HepG2 (cell line): Measurements from ENCODE around the gene OXLD1. TPM values are rescaled to one million over a fixed set of nuclear protein-coding genes. Genes with fewer than 3 reads are reported as not detected.

ENCODE experiments used
- ARHGAP35 ChIP-seq: sonication (generic); formaldehyde crosslinking; IDR thresholded peaks from 2 replicates; pipeline ENCODE4 v1.9.0; 2022; ENCODE audit warnings: mild to moderate bottlenecking, inconsistent platforms, moderate library complexity, missing genetic modification reagents, borderline replicate concordance
- ATF7-NPFF ChIP-seq: sonication (generic); formaldehyde crosslinking; IDR thresholded peaks from 2 replicates; pipeline ENCODE4 v1.8.1; 2023; ENCODE audit warnings: mild to moderate bottlenecking, low read depth, missing genetic modification reagents, moderate library complexity
- GABPA ChIP-seq, 2 experiments: IDR thresholded peaks; 2 replicates each; pipeline ENCODE4 v1.6.1; 2011 to 2016; ENCODE audit warnings: low read depth in 2 of 2, low read length in 1 of 2, missing biosample characterization in 1 of 2, missing genetic modification characterization in 1 of 2
- HOXA3 ChIP-seq: sonication (generic); formaldehyde crosslinking; IDR thresholded peaks from 2 replicates; pipeline ENCODE4 v1.5.0; 2020; ENCODE audit warnings: missing genetic modification reagents
- IRX3 ChIP-seq: sonication (generic); formaldehyde crosslinking; IDR thresholded peaks from 2 replicates; pipeline ENCODE4 v1.8.1; 2023; ENCODE audit warnings: mild to moderate bottlenecking, low read depth, missing genetic modification reagents, borderline replicate concordance
- KLF12 ChIP-seq: sonication (generic); formaldehyde crosslinking; IDR thresholded peaks from 2 replicates; pipeline ENCODE4 v1.4.0; 2020; ENCODE audit warnings: missing genetic modification reagents, borderline replicate concordance
- MXD4 ChIP-seq: IDR thresholded peaks from 2 replicates; pipeline ENCODE4 v1.6.1; 2016; ENCODE audit warnings: mild to moderate bottlenecking, missing biosample characterization, missing genetic modification reagents
- NR2F1 ChIP-seq, 2 experiments: fragments of 450-650 bp in 1 of 2; formaldehyde crosslinking in 1 of 2; IDR thresholded peaks; 2 replicates each; pipeline versions ENCODE4 v1.5.0 to v1.6.1; 2016 to 2020; ENCODE audit warnings: mild to moderate bottlenecking in 1 of 2, missing compliant biosample characterization in 1 of 2, missing genetic modification reagents in 1 of 2, moderate library complexity in 1 of 2
- REPIN1 ChIP-seq: sonication (generic); formaldehyde crosslinking; IDR thresholded peaks from 2 replicates; pipeline ENCODE4 v1.8.0; 2022; ENCODE audit warnings: missing genetic modification reagents, low read depth, mild to moderate bottlenecking, borderline replicate concordance
- RNF2 ChIP-seq: fragments of 450-650 bp; conservative IDR thresholded peaks from 2 replicates; pipeline ENCODE4 v1.6.1; 2016; ENCODE audit warnings: low read depth
- SALL1 ChIP-seq: sonication (generic); formaldehyde crosslinking; IDR thresholded peaks from 2 replicates; pipeline ENCODE4 v1.8.0; 2022; ENCODE audit warnings: mild to moderate bottlenecking, missing genetic modification reagents
- SP4 ChIP-seq: sonication (generic); formaldehyde crosslinking; IDR thresholded peaks from 2 replicates; pipeline ENCODE4 v1.8.1; 2023; ENCODE audit warnings: mild to moderate bottlenecking, missing genetic modification reagents
- SRSF9 ChIP-seq: fragments of 200-400 bp; formaldehyde crosslinking; IDR thresholded peaks from 2 replicates; pipeline ENCODE4 v1.6.1; 2018; ENCODE audit warnings: borderline replicate concordance, mild to moderate bottlenecking, low read depth, low read length; ENCODE audit not compliant: insufficient read depth, poor library complexity, severe bottlenecking
- YY1 ChIP-seq: IDR thresholded peaks from 2 replicates; pipeline ENCODE4 v1.6.1; 2011; ENCODE audit warnings: low read length, low read depth, moderate library complexity, mild to moderate bottlenecking; ENCODE audit not compliant: insufficient read depth, insufficient replicate concordance
- ZBTB38 ChIP-seq: sonication (generic); formaldehyde crosslinking; IDR thresholded peaks from 2 replicates; pipeline ENCODE4 v1.5.1; 2020; ENCODE audit warnings: mild to moderate bottlenecking, missing genetic modification reagents
- ZNF224 ChIP-seq: sonication (generic); formaldehyde crosslinking; IDR thresholded peaks from 2 replicates; pipeline ENCODE4 v1.5.0; 2020; ENCODE audit warnings: mild to moderate bottlenecking, missing genetic modification reagents
- ZNF253 ChIP-seq: sonication (generic); formaldehyde crosslinking; IDR thresholded peaks from 2 replicates; pipeline ENCODE4 v1.8.0; 2022; ENCODE audit warnings: mild to moderate bottlenecking, missing genetic modification reagents, borderline replicate concordance
- ZNF749 ChIP-seq: sonication (generic); formaldehyde crosslinking; IDR thresholded peaks from 2 replicates; pipeline ENCODE4 v1.8.0; 2022; ENCODE audit warnings: mild to moderate bottlenecking, missing genetic modification reagents, moderate library complexity, borderline replicate concordance
- ZSCAN22 ChIP-seq: sonication (generic); formaldehyde crosslinking; IDR thresholded peaks from 2 replicates; pipeline ENCODE4 v1.4.0; 2020; ENCODE audit warnings: mild to moderate bottlenecking, missing genetic modification reagents
- polyA plus RNA-seq, 8 experiments: library from polyadenylated mRNA; depleted of rRNA in 3 of 8; stranded (reverse) in 7 of 8; unstranded in 1 of 8; fragments of >200 nt; fragmentation: Illumina TruSeq in 4 of 8; extraction: Trizol in 4 of 8; gene quantifications; 2 replicates each; pipeline versions ENCODE4 v1.2.1 to v1.2.3, GENCODE V29; 2011 to 2016; ENCODE audit warnings: low read depth in 4 of 8, missing spikeins in 1 of 8, mixed read lengths in 1 of 8; ENCODE audit not compliant: insufficient read depth in 1 of 8
- total RNA-seq, 5 experiments: library from RNA; depleted of rRNA; stranded (reverse); fragments of >200 nt; fragmentation: Illumina TruSeq; extraction: Trizol; gene quantifications; 2 replicates each; pipeline ENCODE4 v1.2.3, GENCODE V29; 2016; ENCODE audit warnings: low read depth in 1 of 5
- TF ChIP-seq, protein P1 (sequence below): sonication (generic); formaldehyde crosslinking; IDR thresholded peaks from 2 replicates; pipeline ENCODE4 v1.4.0; 2020; ENCODE audit warnings: missing genetic modification reagents, borderline replicate concordance
- TF ChIP-seq, protein P2 (sequence below): sonication (generic); formaldehyde crosslinking; IDR thresholded peaks from 2 replicates; pipeline ENCODE4 v1.8.1; 2022; ENCODE audit warnings: mild to moderate bottlenecking, missing genetic modification reagents

OXLD1 gene
- total and polyA plus RNA-seq, 2 of the 13 experiments (the other 11 are each of a cell fraction or from before 2014, with no cell fraction given) = 27.1 to 37.5 TPM

DNA sequence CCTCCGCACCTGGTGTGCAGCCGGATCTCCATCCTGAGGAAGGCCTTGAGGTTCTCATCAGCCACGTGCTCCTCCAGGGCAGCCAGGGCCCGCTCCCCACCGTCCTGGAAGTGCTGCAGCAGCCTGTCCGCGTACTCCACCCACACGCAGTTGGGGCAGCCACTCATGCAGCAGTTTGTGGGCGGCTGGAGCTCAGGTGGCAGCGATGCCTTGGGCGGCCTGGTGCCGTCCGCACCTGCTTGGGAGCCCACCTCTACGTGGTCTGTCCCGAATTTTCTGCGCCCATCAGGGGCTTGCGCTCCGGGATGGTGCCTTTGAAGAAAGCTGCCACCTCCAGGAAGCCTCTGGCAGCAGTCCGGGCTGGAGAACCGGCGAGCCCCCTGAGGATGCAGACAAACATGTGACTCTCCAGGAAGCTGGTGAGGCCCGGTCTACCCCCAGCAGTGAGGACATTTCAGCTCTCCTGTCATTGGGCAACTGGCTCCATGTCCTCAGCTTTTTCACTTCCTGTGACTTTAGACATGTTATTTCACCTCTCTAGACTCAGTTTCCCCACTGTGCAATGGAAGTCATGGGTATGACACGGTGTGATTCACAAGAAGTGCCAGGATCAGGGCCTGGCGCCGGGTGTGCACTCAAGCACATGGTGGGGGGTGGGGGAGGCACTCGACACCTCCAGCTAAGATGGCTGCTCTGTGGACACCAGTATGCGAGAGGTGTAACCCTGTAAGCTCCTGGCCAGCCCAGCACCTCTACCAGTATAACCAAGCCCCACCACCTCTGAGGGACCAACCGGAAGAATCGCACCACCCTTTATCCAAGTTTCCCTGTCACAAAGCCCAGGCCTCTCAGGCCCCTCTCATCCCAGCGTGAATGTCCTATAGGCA is 957 bp downstream of the OXLD1 start (continued):
- TF ChIP-seq, protein P1, sequence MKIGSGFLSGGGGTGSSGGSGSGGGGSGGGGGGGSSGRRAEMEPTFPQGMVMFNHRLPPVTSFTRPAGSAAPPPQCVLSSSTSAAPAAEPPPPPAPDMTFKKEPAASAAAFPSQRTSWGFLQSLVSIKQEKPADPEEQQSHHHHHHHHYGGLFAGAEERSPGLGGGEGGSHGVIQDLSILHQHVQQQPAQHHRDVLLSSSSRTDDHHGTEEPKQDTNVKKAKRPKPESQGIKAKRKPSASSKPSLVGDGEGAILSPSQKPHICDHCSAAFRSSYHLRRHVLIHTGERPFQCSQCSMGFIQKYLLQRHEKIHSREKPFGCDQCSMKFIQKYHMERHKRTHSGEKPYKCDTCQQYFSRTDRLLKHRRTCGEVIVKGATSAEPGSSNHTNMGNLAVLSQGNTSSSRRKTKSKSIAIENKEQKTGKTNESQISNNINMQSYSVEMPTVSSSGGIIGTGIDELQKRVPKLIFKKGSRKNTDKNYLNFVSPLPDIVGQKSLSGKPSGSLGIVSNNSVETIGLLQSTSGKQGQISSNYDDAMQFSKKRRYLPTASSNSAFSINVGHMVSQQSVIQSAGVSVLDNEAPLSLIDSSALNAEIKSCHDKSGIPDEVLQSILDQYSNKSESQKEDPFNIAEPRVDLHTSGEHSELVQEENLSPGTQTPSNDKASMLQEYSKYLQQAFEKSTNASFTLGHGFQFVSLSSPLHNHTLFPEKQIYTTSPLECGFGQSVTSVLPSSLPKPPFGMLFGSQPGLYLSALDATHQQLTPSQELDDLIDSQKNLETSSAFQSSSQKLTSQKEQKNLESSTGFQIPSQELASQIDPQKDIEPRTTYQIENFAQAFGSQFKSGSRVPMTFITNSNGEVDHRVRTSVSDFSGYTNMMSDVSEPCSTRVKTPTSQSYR (CRISPR knock-in tag) = peak; percentile 85
- no peak for TF ChIP-seq ZNF749 (CRISPR knock-in tag)
- TF ChIP-seq ZNF253 (CRISPR knock-in tag) = no peak
- peak; percentile 58 for TF ChIP-seq HOXA3 (CRISPR knock-in tag)
- TF ChIP-seq, protein P2, sequence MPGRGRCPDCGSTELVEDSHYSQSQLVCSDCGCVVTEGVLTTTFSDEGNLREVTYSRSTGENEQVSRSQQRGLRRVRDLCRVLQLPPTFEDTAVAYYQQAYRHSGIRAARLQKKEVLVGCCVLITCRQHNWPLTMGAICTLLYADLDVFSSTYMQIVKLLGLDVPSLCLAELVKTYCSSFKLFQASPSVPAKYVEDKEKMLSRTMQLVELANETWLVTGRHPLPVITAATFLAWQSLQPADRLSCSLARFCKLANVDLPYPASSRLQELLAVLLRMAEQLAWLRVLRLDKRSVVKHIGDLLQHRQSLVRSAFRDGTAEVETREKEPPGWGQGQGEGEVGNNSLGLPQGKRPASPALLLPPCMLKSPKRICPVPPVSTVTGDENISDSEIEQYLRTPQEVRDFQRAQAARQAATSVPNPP (CRISPR knock-in tag) = no peak
- TF ChIP-seq SALL1 (CRISPR knock-in tag) = peak; percentile 67
- TF ChIP-seq REPIN1 (CRISPR knock-in tag) = peak; percentile 60; the same call in 1 of the 2 replicates
- TF ChIP-seq SRSF9 = no peak
- peak; percentile 28; the same call in 1 of the 2 replicates for TF ChIP-seq GABPA (IDR thresholded peaks at IDR 0.05; ENCODE audit: low read depth, low read length)
- TF ChIP-seq GABPA (CRISPR knock-in tag; IDR thresholded peaks at IDR 0.05; ENCODE audit: low read depth) = peak; percentile 41; the same call in 1 of the 2 replicates
- TF ChIP-seq SP4 (CRISPR knock-in tag) = no peak
- peak; percentile 62; the same call in 1 of the 2 replicates for TF ChIP-seq RNF2
- TF ChIP-seq KLF12 (CRISPR knock-in tag) = no peak
- peak; percentile 80 for TF ChIP-seq ZBTB38 (CRISPR knock-in tag)
- TF ChIP-seq IRX3 (CRISPR knock-in tag) = peak; percentile 50; the same call in 1 of the 2 replicates
- no peak; the same call in 1 of the 2 replicates for TF ChIP-seq ATF7-NPFF (CRISPR knock-in tag)
- no peak for TF ChIP-seq NR2F1 (CRISPR knock-in tag; IDR thresholded peaks at IDR 0.05)
- peak; percentile 61; the same call in 1 of the 2 replicates for TF ChIP-seq ZNF224
- TF ChIP-seq MXD4 (CRISPR knock-in tag) = 0 out of 2 replicates have a peak, but pooled peaks have one; percentile 8
- TF ChIP-seq ARHGAP35 (CRISPR knock-in tag) = 0 out of 2 replicates have a peak, but pooled peaks have one; percentile 7
- no peak for TF ChIP-seq ZSCAN22
- peak; percentile 89 for TF ChIP-seq YY1
